NCI-H2196 (cell line): ENCODE data around the gene PREP.
A peak's percentile ranks its signal among the peaks of the same experiment; 100 is the strongest.

Experiments used
- DNase-seq: peaks from one replicate; lab custom pipeline; 2025; ENCODE audit not compliant: unreplicated experiment; lab: John Stamatoyannopoulos, UW

PREP gene

DNA sequence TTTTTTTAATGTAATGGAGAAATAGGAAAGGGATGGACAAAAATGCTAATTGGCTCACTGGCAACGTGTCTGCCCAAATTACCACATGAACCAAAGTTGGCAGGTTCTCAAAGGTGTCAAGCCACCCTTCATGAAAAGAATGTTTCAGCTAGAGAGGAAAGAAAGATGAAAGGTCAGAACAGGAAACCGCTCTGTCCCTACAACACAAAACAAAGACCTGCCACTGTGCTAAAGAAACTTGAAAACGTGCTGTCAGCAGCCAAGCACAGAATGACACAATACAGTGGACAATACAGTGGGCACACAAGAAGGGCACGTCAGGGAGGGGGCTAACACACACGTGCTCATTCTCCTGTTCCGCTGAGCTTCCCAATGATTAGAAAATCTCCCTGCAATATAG lies 4.9 kb downstream of the PREP start:
- no peak for DNase-seq

DNA sequence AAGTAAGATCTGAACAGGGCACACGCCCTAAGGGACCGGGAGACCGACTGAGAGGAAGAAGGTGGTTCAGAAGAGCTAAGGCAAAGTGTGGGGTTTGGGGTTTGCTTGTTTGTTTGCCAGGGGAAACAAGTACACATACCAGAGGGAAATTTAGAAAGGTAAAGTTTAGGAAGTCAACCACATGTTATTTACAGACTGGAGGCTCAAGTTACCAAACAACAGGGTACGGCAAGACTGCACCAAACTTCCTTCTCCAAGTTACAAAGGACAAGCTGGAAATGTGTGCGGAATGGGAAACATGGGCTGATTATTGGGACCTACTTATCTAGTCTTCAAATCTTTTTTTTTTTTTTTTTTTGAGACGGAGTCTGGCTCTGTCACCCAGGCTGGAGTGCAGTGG lies 11.2 kb downstream of the PREP start:
- no peak for DNase-seq

DNA sequence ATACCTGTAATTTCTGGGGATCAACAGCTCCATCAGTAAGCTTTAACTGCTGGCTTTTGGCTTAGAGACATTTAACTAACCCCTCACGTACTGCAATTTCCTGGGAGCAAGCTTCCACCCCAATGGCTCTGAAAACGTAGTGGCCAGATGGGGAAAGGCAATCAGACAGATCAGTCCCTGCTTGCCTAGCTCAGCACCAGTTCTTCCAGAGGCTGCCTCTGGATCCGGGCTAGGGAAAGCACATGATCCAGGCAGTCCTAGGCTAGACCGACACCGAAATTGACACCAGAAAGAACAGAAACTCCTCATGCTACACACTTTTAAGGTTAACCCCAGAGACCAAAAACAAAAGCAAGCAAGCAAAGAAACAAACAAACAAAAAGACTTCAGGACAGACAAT lies 13.3 kb downstream of the PREP start:
- no peak for DNase-seq

DNA sequence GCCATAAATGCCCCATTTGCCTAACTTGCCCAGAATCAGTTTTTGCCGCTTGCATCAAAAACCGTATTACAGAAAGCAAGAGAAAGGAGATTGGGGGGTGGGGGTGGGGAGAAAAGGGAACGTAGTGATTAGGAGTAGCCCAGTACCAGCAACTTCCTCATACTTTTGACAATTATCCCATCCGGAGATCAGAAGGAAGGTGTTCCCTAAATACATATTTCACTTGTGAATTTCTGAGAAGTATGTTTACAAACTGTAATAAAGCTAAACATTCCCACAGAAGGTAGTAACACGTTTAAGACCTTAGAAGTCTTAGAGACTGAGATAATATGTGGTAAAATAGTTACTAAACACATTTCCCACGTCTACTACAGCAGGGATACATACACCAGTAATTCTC lies 14.5 kb downstream of the PREP start:
- no peak for DNase-seq

DNA sequence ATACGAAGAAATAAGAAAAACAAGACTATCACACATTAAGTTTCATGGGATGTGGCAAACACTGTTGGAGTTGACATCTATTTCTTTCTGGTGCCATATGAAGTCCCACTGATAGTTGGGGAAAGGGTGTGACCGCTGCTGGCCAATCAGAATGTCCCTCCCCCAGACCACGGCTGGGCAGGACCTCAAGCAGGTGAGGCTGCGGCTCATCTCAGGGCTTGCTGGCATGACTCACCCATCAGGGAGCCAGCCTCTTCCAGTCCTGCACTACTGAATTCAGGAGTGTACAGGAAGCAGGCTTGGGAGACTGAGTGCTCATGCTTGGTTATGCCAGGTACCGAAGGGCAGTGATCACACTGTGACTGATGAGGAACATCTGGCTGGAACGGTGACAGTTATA lies 18.9 kb downstream of the PREP start:
- no peak for DNase-seq

DNA sequence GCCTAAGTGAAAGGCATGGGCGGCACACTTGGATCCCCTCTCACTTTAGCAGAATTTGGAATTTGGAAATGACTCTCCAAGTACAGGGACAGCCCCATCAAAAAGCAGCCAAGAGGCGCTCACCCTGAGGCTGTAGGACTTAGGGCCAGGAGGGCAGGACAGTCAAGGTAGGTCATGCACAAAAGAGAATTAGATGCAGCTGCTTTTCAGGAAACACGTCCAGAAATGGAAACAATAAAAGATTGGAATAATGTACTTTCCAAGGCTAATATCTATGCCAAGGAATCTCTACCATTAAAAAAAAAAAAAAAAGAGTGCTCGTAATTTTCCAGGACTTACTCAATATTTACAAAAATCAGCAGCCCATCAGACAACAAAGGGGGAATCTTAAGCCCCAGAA lies 19.9 kb downstream of the PREP start:
- DNase-seq: no peak

DNA sequence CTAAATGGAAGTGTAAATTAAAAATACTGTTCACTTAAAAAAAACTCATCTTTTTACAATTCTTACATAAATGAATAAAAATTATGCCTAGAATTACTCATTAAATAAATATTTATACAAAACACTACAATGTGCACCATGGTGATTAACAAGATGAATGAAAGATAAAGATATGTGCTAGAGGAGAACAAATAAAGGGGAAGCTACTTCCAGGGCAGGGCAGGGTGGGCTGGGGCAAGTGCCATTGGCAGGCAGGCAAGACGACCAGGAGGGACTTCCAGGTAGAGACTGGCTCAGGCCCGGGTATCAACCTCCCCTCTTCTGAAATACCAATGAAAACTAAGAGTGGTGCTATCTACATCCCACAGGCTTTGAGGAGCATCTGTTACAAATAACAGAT lies 20.4 kb downstream of the PREP start:
- DNase-seq: no peak

DNA sequence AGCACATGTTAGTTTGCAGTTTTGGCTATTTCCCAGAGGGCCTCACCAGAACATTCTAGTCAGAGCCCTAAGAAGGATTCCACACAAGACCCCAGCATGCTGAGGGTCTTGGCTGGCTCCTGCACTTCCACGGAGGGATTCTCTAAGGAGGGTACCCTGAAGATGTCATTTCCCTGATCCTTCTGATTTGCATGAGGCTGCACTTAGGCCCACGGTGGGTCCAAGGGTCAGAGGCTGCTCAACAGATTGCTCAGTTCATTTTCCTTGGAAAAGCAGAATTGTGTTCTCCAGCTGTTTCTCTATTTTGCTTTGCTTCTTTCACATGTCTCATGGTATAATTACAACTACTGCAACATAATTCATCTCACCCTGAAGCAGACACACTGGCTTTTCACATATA lies 22.2 kb downstream of the PREP start:
- DNase-seq: no peak

DNA sequence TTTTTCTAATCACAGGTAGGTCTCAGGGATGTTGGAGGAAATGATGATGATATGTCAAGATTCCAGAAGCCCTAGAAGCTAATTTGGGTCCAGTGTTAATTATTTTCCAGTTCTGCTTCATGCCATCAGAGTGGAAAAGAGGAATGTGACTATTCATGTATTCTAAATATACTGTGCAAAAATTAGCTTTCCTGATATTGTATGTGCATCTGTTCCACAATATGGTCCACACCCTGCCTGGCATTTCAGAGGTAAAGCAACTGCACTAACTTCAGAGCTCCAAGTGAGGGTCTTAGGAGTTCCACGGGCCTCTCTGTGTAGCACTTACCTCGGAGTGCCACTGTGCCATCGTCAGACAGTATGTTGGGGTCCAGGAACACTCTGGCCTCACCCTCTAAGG lies 27.1 kb downstream of the PREP start:
- no peak for DNase-seq

DNA sequence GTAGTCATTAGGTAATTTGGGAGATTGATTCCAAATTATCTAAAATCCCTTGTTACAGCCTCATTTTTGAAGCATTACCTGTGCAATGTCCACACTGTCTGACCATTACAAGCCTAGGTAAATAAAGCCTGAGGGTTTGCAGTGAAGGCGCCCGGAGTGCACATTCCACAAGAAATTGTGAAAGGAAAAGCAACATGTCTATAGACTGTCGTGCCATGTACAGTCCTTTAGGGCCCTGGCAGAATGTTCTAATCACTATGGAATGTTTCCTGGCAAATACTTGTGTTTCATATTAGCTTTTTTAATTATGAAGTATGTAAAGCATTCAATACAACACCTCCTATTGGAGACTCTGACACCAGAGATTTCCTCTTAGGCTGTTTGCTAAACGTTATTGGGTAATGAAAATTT lies 28.9 kb downstream of the PREP start:
- no peak for DNase-seq

DNA sequence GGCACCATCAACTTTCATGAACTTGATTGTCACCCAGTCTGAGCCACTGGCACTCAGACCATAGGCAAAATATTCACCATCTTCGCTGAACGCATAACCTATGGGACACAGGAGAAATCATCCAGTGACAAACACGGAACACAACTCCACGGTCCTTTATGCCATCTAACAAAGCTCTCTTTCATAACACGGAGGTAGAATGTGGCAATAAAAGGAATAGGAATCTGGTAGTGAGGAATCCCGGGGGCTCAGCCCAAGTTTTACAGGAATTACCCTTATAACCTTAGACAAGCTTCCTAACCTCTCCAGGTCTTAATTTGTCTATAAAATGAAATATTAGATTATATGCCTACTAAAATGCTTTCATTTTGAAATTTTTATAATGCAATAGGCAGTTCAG lies 29.4 kb downstream of the PREP start:
- DNase-seq: no peak

DNA sequence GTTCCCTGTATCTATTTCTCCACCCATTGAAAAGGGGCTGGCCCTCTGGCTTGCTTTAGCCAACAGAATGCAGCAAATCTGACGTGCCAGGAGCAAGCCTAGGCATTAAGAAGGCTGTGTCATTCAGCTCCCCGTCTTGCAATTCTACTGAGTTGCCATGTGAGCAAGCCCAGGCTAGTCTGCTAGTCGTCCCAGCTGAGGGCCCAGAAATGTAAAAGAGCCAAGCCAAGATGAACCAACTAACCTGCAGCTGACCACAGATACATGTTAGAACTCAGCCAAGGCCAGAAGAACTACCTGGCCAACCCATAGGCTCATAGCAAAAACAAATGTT lies 30.1 kb downstream of the PREP start:
- DNase-seq: no peak

DNA sequence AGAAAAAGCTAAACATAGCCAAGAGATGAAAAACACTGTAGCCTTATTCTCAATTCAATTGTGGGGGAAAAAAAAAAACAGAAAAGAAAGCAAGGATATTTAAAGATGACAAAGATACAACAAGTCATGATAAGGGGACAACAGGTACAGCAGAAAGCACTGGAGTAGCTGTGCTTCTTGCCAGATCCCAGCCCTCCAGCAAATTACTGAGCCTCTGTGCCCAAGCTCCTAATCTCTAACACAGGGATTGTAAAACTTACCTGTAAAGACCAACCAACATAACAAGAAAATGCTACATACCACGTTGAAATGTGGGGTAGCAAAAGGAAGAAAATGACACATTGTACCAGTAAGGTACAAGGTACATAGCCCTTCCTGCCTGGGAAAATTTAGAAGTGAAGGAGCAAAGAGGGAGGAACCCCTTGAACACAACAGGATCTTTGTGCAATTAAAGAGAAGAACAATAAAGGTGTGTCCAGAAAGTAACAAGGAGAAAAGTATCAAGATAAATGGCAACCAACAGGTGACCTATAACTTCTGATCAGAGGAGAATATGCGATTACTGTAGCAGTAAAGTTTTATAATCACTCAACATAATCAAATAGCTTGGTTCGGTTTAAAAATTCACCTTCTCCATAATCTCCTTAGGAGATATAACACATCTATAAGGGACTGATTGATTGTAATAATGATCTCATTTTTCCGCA lies 30.6 kb downstream of the PREP start:
- DNase-seq: no peak

DNA sequence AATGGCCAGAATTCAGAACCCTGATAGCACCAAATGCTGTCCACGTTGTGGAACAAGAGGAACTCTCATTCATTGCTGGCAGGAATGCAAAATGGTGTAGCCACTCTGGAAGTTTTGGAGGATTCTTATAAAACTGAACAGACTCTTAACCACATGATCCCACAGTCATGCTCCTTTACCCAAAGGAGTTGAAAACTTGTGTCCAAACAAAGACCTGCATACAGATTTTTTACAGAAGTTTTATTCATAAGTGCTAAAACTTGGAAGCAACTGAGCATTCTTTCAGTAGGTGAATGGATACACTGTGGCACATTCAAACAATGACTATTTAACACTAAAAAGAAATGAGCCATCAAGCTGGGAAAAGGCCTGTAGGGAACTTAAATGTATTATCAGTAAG lies 32.5 kb downstream of the PREP start:
- no peak for DNase-seq

DNA sequence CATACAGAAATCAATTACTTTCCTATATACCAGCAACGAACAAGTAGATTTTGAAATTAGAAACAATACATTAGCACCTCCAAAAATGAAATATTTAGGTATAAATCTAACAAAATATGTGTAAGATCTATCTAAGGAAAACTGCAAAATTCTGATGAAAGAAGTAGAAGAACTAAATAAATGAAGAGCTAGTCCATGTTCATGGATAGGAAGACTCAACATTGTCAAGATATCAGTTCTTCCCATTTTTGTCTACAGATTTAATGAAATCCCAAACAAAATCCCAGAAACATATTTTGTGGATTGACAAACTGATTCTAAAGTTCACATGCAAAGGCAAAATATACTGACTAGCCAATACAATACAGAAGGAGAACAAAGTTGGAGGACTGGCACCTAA lies 33.7 kb downstream of the PREP start:
- DNase-seq: no peak

DNA sequence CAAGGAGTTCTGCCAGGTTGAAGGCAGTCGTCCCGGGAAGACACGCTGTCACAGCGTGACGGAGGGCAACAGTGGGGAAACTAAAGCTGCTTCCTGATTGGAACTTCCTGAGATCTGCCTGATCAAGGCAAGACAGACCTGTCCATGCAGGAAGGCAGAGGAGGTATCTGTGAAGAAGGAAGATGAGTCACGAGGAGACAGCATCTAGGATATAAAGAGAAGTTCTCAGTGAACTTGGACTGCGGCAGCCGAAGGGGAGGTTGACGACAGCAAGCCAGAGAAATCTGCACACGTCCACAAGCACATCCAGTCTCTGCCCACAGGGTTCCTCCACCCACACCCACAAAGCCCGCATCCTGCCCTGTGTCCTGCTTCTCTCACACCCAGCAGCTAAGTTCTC lies 38.6 kb downstream of the PREP start:
- no peak for DNase-seq

DNA sequence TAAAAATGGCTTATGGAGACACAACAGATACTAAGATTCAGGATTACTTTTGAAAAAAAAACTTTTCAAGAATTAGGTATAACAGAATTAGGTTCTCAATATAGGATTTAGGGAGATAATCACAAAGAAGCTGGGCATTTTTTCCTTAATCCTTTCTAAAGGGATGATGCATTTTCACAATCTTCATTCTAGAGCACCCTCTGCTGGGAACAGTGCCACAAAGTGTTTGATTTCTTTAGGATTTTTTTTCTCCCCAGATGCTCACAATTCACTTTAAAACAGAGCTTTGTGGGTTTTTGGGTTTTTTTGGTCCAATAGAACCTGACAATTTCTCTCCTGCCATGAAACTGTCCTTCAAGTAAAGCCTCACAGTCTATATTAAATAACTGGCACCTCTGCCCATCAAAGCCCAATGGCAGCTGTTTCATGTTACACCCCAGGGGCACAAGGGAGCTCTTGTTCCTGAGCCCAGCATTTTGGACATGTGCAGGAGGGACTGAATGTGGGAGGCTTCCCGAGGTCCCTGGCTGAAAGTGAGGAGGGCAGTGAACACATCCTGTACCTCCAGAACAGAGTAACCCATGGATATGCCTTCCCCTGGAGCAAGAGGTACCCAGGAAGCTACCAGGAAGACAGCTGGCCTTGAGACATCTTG lies 39.7 kb downstream of the PREP start:
- DNase-seq: peak; percentile 65

DNA sequence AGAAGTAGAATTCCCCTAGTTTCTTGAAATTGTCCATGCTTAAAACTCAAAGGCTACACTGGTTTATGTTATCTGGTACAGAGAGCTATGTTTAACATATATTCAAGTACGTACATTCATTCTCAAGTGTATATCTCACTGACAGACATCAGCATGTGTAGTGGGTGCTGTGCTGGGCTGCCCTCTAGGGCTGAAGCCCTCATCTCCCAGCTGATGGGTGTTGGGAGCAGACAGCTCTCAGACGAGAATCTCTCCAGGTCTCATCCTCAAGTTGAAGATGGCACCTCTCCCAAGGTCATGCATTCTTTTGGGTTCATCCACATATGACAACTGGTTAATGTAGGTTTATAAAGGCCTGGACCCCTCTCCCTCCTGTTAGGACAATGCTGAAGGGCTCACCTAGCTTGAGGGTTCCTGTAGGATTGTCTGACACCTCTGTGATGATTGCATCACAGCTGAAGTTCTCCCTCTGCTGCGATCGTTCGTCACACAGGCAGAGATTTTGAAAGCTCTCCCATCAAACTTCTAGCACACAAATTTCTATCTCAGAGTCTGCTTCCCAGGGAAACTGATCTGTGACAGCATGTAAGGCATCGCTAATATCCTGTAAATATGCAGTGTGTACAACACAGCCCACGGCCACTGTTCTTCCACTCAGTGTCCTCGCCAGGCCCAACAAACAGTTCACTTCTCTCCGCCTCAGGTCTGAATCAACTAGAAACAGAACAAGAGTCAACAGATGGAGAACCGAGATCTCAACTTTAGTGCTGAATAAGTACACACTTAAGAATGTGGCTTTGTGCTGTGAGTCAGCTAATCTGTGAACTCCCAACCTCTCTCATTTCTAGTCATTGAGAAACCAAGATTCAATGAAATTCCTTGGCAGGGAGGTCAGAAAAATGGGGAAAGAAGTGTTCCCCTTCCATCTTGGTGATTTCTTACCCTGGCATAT lies 43.2 kb downstream of the PREP start:
- no peak for DNase-seq

DNA sequence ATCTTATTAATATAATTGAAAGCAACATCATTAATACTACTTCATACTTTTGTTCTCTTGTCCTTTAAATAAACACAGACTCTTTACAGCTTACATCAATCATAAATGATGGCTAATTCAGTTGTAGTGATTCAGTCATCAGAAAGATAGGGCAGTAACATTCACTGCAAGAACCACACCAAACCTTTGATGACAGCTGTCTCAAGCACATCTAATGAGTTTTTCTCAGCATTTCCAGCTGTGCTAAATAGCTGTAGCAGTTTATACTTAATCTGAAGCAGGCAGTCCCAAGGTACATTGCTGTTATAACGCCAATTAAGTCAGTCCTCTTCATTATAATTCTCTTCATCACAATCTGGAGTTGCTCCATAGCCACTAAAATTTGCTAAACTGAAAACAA lies 45.7 kb downstream of the PREP start:
- no peak for DNase-seq

DNA sequence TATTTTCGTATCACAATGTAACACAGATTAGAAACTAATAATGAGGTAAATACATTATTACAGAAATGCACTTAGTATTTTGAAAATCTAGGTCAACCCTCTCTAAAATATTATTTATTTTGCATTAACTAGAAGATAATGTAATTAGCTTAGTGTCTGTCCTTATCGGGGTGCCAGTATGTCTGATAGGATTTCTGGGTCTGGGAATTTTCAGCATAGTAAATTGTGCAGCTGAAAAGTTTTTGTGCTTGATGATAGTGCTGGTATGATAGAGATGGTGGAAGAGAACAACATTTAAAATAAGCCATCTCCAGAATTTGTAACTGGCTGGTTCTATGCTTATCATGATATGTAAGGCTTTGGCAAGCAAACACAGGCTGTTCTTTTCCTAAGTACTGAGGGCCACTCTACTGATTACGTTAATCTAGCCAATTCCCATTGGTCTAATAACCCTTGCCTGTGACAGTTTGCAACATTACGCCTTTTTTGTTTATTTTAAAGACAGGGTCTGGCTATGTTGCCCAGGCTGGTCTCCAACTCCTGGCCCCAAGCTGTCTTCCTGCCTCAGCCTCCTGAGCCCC lies 50.8 kb downstream of the PREP start:
- DNase-seq: no peak

DNA sequence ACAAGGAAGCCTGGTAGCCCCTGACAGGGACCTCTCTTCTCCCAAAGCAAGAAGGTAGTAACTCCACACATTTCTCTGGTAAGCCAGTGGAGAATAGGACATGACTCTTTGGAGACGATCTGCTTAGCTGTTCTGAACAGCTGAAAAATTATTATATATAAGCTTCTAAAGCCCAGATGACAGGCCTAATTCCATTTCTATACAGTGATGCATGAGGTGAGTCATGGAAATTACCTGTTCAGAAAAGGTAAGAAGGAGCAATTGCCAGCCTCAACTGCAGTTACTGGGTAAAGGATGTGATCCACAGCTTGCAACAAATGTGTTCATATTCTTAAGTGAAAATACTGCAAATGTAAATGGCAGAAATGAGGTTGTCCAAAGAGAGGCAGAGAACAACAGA lies 54.0 kb downstream of the PREP start:
- no peak for DNase-seq

DNA sequence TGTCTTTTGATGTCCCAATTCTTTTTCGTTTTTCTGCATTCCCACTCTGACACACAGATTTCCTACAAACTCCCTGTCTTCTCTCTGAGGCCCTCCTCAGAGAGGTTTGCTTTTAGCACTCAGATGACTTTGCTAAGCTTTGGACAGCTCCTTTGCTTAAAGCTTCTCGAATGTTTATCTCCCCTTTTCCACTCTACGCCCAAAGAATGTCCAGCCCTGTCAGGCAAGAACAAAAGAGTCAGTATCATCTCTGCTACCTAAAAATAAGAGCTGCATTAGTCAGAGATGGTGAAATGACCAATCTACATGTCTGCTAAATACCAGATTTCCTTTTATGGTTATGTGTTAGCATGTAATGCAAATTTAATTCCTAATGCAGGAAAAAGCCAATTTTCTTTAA lies 56.8 kb downstream of the PREP start:
- no peak for DNase-seq
